H1 (cell line): Measurements from ENCODE around the gene ABCC2. TPM values are rescaled to one million over a fixed set of nuclear protein-coding genes. Genes with fewer than 3 reads are reported as not detected.

Source experiments
- SAP30 ChIP-seq: fragments of 300-600 bp; sonication (generic); IDR thresholded peaks from 2 replicates; pipeline ENCODE4 v1.7.1; 2012; ENCODE audit warnings: low read length, moderate library complexity, mild to moderate bottlenecking, inconsistent platforms; ENCODE audit not compliant: insufficient read depth, insufficient replicate concordance
- polyA plus RNA-seq, 7 experiments: library from polyadenylated mRNA; depleted of rRNA in 3 of 7; stranded (reverse) in 5 of 7; unstranded in 2 of 7; fragments of >200 nt in 5 of 7; fragments of 200-250 nt in 2 of 7; gene quantifications; 1 replicate in 5 of 7; 2 replicates in 1 of 7; 4 replicates in 1 of 7; pipeline versions ENCODE4 v1.2.1 to v1.2.3, GENCODE V29; 2011 to 2013; ENCODE audit warnings: missing spikeins in 2 of 7, mixed read lengths in 2 of 7
- total RNA-seq: library from RNA; stranded (reverse); fragmentation: NEBNext Ultra II Directional; extraction: Animal tissue kit (Norgen Biotek cat#: 25700); gene quantifications from 2 replicates; pipeline ENCODE4 v1.2.1, GENCODE V29; 2021

Gene ABCC2
- total and polyA plus RNA-seq, 2 of the 8 experiments (the other 6 are each of a cell fraction or from before 2014, with no cell fraction given), result 0.74 to 1.1 TPM

DNA sequence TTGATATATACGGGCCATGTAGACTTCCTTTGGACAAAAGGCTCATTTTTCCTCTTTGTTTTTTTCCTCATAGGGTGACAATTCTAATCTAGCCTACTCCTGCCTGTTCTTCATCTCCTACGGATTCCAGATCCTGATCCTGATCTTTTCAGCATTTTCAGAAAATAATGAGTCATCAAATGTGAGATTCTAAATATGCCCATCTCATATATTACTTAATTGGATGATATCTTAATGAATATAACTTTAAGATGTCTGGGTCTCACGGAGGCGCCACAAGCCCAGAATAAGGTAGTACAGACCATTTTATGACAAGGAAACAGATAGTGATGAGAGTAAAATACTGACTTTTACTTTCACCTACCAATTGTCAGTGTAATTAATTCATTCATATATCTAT, 11.4 kb downstream of the ABCC2 start (continued):
- no peak for TF ChIP-seq SAP30
